DMS153 treated with DMSO at 0.1 percent for 48 hours (cell line): ENCODE measurements around the gene ANLN.

Experiments used
- DNase-seq: peaks from one replicate; lab custom pipeline; 2025; ENCODE audit not compliant: unreplicated experiment; lab: John Stamatoyannopoulos, UW

The ANLN gene, protein sequence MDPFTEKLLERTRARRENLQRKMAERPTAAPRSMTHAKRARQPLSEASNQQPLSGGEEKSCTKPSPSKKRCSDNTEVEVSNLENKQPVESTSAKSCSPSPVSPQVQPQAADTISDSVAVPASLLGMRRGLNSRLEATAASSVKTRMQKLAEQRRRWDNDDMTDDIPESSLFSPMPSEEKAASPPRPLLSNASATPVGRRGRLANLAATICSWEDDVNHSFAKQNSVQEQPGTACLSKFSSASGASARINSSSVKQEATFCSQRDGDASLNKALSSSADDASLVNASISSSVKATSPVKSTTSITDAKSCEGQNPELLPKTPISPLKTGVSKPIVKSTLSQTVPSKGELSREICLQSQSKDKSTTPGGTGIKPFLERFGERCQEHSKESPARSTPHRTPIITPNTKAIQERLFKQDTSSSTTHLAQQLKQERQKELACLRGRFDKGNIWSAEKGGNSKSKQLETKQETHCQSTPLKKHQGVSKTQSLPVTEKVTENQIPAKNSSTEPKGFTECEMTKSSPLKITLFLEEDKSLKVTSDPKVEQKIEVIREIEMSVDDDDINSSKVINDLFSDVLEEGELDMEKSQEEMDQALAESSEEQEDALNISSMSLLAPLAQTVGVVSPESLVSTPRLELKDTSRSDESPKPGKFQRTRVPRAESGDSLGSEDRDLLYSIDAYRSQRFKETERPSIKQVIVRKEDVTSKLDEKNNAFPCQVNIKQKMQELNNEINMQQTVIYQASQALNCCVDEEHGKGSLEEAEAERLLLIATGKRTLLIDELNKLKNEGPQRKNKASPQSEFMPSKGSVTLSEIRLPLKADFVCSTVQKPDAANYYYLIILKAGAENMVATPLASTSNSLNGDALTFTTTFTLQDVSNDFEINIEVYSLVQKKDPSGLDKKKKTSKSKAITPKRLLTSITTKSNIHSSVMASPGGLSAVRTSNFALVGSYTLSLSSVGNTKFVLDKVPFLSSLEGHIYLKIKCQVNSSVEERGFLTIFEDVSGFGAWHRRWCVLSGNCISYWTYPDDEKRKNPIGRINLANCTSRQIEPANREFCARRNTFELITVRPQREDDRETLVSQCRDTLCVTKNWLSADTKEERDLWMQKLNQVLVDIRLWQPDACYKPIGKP

DNA sequence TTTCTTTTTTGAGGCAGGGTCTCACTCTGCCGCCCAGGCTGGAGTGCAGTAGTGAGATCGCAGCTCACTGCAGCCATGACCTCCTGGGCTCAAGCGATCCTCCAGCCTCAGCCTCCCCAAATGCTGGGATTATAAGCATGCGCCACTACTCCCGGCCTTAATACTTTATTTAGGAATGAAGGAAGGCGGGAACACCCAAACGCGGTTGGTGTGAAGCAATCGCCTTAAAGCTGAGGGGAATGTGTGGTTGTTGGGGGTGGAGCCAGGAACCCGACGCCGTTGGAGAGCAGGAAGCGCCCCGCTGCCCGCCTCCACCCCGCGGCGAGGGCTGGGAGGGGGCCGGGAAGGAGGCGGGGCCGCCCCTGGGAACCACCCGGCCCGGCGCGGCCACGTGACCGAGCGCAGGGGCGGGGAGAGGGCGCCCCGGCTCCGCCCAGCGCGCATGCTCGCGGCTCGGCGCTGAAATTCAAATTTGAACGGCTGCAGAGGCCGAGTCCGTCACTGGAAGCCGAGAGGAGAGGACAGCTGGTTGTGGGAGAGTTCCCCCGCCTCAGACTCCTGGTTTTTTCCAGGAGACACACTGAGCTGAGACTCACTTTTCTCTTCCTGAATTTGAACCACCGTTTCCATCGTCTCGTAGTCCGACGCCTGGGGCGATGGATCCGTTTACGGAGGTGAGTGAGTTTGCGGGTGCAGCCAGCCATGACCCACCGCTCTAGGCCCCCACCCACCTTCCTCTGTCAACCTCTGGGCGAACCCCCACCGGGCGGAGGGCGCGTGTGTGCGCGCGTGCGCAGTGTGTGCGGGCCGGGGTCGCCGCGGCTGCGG is at the start of gene ANLN:
Gene ANLN, plus strand, starts transcription at position 492 of the 828 bp plus-strand sequence. Its CDS starts 165 bp downstream, at position 657.
- DNase-seq: peak; percentile 96

DNA sequence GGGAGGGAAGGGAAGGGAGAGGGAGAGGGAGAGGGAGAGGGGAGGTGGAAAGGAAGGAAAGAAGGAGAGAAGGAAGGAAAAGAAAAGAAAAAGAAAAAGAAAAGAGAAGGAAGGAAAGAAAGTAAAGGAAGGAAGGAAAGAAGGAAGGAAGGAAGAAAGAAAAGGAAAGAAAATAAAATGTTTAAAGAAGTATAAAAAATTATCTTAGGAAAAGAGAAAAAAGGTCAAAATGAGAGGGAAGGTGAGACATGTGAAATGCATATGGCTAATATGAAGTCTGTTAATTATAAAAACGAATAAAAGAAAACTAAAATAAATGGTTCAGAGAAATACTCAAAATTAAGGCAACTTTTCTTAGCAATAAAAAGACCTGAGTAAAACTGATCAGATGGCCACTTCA is 46.1 kb upstream of the ANLN start:
- no peak for DNase-seq

DNA sequence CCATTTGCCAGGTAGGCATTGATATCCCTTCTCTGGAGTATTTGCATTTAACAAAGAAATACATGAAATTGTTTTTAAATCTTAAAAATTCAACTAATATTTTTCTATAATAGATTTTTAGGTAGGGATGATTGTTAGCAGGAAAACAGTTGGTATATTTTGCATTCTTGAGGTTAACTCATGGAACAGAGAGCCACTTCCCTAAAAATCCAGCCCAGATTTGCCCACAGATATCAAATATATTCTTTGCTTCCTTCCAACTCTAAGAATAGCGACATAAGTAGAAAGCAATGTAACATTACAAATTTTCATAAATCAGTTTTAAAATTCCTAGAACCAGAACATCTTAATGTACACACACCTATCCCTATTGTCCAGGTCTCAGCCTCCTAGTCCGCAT is 45.0 kb upstream of the ANLN start:
- DNase-seq: no peak

DNA sequence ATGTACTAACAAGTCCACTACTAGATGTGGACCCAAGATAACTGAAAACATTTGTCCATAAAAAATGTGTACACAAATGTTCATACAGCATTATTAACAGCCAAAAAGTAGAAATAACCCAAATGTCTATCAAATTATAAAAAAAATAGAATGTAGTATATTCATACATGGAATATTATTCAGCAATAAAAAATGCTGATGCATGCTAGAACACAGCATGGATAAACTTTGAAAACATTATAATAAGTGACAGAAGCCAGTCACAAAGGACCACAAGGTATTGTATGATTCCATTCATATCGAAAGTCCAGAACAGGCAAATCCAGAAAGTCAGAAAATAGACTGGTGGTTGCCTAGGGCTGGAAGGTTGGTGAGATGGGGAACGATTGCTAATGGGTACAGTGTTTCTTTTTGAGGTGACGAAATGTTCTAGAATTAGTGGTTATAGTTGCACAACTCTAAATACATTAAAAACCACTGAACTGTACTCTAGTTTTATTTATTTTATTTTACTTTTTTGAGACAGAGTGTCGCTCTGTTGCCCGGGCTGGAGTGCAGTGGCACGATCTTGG is 43.3 kb upstream of the ANLN start:
- no peak for DNase-seq

DNA sequence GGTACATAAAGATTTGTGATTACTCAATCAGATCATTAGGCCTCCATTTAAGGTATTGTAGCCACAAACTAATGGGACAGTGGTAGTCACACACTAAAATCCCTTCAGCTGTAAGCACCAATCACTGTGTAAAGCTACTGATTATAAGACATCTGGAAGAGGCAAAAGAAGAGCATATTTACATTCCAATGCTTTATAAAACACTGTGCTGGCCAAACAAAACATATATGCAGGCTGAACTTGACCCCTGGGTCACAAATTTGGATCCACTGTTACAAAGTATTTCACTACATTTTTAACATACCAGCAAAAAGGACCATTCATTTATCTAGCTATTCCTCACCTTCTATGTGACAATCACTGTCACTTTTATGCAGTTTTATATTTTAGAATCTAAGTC is 41.4 kb upstream of the ANLN start:
- no peak for DNase-seq

DNA sequence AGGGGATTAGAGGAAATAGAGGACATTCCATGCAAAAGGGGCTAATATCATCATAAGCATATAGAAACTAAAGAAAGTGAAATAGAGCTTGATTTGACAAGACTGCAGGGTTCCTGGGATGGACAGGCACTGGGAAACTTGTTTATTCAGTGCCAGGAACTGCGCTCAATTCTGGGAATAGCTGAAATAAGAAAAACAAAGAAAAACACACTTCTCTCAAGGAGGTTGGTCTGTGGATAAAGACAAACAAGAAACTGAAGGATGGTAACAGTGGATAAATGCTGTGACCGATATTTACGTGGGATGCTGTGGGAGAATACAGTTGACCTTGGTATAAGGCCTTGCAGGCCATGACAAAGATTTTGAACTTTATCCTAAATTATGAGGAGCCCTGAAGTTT is 40.9 kb upstream of the ANLN start:
- no peak for DNase-seq

DNA sequence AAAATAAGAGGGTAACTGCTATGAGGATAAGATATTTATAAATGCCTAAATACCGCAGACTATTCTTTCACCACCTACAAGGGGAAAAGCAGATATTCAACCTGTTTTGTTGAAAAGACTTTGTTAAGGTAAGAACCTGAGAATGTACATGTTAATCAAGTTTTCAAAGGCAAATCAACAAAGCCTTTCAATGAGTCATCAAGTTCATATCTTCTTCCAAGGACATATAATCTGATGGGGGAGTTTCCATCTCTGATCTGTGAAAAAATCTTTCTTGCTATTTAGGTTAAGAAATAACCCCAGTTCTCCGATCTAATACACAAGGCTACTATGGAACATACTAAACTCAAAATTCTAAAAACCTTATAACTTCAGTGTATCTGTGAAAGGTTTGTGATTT is 40.0 kb upstream of the ANLN start:
- DNase-seq: no peak

DNA sequence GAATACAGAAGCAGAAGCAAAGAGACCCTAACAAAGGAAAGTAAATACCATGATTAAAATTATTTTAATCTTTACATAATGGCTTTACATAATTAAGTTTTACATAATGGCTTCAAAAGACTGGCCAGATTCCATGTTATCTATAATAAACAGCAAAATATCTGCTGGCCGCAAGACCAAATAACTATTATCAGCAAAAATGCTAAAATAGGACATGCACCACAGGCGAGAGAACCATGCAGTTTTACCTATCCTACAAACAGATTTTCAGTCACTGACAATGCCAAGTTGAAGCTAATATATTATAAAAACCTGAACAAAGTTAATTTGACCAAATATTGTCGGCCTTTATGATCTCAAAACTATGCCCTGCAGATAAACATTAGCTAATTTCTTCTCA is 34.2 kb upstream of the ANLN start:
- DNase-seq: no peak

DNA sequence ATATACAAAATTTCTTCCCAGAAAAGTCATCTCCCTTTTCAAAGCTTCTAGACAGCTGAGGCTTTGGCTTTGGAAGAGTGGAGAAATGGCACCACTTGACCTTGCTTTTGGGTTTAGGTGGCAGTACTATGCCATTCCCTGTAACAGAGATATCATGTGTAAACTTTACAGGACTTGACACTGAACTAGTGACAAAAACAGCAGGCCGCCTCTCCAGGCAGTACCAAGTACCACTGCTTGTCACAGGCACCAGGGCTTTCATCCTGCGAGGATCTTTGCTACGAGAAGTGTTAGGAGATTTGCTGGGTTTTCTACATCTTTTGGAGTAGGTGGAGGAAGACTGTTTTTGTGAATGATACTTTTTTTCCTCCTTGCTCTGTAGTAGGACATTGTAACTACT is 32.6 kb upstream of the ANLN start:
- DNase-seq: no peak

DNA sequence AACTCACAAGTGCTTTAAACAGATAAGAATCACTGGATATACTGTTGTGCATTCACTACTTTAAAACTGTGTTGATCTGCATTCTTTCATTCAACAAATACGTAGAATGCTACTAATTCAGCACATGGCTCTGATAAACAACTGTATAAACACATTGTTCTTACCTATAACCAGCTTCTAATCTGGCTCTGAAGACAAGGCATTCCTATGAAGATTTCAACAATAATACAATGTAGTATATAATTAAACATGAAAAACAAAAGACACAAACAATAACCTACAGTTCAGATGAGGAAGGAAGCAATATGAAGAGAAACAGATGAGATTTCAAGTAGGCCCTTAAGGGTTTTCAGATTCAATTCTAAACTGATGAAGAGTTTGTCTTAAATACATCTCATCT is 31.1 kb upstream of the ANLN start:
- DNase-seq: no peak

DNA sequence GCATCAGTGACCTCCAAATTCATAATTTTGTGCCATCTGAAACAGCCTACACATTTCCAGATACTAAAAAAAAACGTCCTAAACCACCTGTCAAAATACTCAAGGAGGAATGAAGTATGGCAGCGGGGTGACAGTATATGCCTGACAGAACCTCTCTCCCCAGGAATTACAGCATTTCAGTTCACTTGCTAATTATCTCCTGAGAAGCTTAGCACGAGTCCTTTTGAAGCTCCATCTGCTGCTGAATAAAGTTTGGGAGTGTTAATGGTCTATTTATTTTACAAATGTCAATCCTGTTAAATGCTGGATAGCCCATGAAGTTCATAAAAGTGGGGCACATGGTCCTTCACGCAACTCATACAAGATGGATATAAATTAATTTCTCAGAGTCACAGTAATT is 29.4 kb upstream of the ANLN start:
- no peak for DNase-seq

DNA sequence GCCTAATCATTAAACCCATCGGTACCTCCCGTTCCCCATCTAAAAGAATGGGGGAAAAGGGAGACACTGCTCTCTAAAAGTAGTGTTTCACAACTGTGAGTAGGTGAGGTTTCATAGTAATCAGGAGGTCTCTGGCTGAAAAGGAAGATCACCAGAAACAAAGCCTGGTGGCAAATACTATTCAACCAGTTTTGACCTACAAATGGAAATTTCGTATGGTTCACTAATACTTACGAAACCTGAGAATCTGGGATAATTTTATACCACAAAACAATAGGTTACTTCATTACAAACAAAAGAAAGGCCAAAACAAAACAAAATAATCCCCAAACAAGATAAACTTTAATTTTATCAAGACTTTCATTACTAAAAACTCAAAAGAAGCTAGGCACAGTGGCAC is 28.4 kb upstream of the ANLN start:
- DNase-seq: no peak

DNA sequence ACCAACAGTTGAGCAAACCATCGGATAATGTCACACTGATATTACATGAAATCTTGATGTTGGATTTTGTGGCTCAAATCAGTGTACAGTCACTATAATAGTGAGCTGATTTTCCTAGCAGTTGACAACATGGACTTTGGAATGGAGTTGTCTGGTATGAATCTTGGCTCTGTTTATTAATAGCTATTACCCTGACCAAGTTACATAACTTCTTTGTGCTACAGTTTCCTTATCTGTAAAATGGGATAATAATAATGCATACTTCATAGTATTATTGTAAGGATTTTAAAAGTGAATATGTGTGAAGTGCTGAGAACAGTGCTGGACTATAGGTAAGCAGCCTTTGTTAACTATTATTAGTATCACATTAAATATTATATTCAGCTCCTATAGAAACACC is 26.1 kb upstream of the ANLN start:
- DNase-seq: no peak

DNA sequence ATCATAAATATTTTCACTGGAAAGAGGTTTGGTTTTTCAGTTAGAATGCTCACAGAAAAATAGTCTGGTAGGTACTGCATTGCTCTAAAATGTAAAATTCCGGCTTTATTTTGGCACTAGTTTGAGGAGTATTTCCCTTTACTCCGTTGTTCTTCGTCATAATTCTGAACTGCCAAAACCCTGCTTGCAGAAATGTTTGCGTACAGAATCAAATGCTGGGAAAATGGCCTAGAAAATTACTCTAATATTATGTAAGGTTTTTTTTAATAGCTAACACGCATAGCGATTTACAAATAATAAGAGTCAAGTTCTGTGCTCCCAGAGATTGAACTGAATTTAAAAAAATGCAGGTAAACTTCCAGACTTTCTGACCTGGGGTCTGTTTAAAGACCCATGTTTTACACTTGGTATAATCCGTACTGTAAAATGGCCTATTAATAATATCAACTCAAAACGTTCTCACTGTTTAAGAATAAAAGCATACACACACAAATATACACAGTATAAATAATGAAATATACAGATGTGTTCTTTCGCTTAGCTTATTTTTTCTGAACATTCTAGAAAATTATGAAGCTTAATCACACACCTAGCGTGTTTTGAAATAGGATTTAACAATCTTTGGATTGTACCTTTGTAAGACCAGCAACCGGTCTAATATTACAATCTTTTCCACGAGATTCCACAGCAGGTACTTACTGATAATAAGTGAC is 23.5 kb upstream of the ANLN start:
- DNase-seq: no peak

DNA sequence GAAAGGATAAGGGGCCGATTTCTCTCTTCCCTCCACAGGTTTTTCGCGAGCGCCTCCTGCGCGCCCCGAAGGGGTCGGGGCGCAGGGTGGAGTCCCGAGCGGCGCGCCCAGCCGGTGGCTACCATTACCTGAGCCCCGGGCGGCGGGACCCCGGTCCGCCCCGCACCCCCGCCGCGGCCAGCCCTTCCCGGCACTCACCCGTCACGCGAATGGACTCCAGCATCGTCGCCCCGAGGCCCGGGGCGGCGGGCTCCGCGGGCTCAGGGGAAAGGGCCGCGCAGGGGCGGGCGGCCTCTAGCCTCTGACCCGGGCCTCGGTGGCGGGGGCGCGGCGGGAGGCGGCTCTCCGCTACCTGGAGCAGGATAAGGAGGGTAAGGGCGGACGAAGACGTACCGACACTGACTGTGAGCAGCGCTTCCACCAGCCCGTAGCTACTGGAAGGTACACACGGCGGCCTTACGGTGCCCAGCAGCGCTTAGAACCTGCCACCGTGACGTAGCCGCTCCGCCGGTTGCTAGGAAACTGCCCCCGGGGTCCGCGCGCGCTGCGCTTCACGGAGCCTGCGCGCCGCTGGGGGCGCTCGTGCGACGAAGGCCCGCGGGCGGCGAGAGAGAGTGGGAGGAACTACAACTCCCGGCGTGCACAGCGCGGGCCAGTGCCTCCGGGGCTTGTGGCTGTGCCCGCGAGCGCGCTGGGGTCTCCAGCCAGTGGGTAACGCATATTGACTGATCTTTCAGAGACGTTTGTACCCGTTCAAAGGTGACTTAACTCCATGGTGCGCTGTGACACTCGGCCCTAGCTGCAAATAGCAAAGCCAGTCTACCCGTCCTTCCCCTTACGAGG is 22.7 kb upstream of the ANLN start:
- peak; percentile 93 for DNase-seq

DNA sequence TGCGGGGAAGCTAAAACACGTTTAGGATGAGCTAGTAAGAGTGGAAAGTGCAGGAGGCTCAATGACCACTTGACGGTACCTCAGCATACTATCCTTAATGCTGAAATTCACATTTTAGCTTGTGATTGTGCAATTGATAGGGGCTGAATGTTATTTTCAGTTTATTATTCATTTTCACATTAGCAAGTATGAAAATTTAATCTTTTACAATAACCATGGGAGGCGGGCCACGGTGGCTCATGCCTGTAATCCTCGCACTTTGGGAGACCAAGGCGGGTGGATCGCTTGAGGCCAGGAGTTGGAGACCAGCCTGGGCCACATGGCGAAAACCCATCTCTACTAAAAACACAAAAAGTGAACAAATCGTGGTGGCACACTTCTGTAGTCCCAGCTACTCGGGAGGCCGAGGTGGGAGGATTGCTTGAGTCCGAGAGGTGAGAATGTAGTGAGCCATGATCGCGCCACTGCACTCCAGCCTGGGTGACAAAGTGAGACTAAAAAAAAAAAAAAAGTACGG is 22.0 kb upstream of the ANLN start:
- DNase-seq: no peak

DNA sequence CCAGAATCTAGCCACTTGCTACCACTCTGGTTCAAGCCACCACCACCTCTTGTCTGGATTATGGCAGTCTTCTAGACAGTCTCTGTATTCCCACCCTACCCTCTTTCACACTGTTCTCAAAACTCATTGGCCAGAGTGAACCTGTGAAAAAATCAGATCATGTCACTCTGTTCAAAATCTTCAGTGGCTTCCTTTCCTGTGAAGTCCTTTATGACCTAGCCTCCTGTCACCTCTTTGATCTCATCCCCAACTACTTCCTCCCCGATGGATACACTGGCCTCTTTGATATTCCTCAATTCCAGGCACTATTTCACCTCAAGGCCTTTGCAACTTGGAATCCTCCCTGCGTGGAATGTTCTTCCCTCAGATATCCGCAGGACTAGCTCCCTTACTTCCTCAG is 21.2 kb upstream of the ANLN start:
- no peak for DNase-seq

DNA sequence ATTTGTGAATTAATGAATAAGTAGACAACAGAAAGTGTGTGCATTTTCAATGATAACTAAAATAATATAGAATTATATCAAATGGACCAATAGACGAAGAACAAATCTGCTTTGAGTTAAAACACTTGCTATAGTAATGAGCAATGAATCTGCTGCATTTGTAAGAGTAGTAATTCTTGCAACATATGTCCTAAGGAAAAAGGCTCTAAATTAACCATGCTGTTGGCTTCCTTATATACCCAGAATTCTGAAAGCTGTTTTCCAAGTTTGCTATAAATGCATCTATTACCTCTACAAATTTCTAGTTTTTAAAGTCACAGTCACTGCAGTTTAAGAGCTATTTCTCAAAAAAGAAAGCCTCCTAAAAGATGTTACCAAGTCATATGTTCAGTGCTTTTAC is 20.5 kb upstream of the ANLN start:
- no peak for DNase-seq

DNA sequence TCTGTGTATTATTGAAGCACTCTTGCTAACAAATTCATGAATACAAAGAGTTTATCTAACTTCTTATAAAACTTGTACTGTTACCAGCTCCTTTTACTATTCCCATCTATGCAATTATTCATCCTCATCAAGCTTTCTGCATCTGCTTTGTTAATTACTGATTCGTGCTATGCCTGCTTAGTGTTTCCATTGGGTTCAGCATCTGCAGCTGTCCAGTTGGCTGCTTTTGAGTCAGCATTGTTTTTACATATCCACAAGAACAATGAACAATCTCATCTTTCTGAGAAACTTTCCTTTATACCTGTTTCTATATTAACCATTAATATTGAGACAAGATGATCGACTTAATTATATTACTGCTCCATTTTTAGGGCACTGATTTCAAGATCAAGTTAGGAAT is 19.6 kb upstream of the ANLN start:
- DNase-seq: no peak
